Astrocyte (in vitro differentiated cells and primary cell): ENCODE results near the gene KIAA0825.

ENCODE experiments used
- EZH2 ChIP-seq: IDR thresholded peaks from 2 replicates; pipeline ENCODE4 v1.6.1; 2012; ENCODE audit warnings: mild to moderate bottlenecking, low read length, inconsistent platforms; ENCODE audit not compliant: insufficient read depth
- TF ChIP-seq, protein P1 (sequence below): IDR thresholded peaks from 2 replicates; pipeline ENCODE4 v1.5.1; 2011; ENCODE audit warnings: low read depth, mild to moderate bottlenecking, inconsistent platforms, low read length, moderate library complexity; ENCODE audit not compliant: insufficient read depth

DNA sequence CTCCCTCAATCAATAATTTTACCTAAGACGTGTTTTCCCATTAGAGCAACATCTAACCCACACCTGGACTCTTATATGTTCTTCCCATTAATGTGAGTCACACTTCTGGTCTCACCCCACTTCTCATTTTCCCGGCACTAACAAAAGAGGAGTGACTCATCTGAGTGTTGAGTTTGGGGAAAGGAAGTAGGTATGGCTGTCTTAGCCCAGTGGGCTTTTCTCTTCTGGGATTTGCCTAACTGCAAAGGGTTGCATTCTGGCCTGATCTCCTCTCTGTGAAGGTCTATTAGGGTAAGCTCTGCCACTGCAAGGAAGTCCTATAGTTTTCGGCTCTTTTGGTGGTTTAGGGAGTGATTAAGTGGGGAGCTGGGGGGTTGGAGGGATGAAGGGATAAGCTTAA lies 195.6 kb downstream of the KIAA0825 start:
- TF ChIP-seq, protein P1, sequence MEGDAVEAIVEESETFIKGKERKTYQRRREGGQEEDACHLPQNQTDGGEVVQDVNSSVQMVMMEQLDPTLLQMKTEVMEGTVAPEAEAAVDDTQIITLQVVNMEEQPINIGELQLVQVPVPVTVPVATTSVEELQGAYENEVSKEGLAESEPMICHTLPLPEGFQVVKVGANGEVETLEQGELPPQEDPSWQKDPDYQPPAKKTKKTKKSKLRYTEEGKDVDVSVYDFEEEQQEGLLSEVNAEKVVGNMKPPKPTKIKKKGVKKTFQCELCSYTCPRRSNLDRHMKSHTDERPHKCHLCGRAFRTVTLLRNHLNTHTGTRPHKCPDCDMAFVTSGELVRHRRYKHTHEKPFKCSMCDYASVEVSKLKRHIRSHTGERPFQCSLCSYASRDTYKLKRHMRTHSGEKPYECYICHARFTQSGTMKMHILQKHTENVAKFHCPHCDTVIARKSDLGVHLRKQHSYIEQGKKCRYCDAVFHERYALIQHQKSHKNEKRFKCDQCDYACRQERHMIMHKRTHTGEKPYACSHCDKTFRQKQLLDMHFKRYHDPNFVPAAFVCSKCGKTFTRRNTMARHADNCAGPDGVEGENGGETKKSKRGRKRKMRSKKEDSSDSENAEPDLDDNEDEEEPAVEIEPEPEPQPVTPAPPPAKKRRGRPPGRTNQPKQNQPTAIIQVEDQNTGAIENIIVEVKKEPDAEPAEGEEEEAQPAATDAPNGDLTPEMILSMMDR: no peak
- no peak for TF ChIP-seq EZH2
